Esophagus (tissue), 2 donors: ENCODE results near the gene HAP1. TPM values are rescaled to one million over a fixed set of nuclear protein-coding genes. Genes with fewer than 3 reads are reported as not detected.
"Not testable (repeated sequence)": the region's sequence is repeated elsewhere in the genome, so short reads cannot be mapped to it uniquely, and the experiment has no call there.

Experiments
- H3K27ac ChIP-seq, 2 donors: one replicate each; pipeline ENCODE4 v1.5.1; 2013; ENCODE audit warnings: low read depth in 2 of 2, mild to moderate bottlenecking in 2 of 2, inconsistent platforms in 1 of 2, low read length in 1 of 2, moderate library complexity in 1 of 2
- H3K27me3 ChIP-seq, 2 donors: one replicate each; pipeline ENCODE4 v1.6.1; 2013; ENCODE audit warnings: low read length in 2 of 2, control low read depth in 1 of 2, mild to moderate bottlenecking in 1 of 2; ENCODE audit not compliant: insufficient read depth in 2 of 2, control insufficient read depth in 1 of 2
- H3K36me3 ChIP-seq, 2 donors: one replicate each; pipeline ENCODE4 v1.6.1; 2013; ENCODE audit warnings: low read length in 1 of 2; ENCODE audit not compliant: control insufficient read depth in 2 of 2, insufficient read depth in 2 of 2
- H3K4me1 ChIP-seq, 2 donors: one replicate each; pipeline ENCODE4 v1.6.1; 2013; ENCODE audit warnings: low read length in 1 of 2; ENCODE audit not compliant: control insufficient read depth in 2 of 2, insufficient read depth in 2 of 2
- H3K4me3 ChIP-seq, 2 donors: one replicate each; pipeline ENCODE4 v1.5.1; 2013; ENCODE audit warnings: low read length in 2 of 2, mild to moderate bottlenecking in 2 of 2, low read depth in 1 of 2, moderate library complexity in 1 of 2
- H3K9me3 ChIP-seq, 2 donors: one replicate each; pipeline ENCODE4 v1.6.1; 2013; ENCODE audit warnings: mild to moderate bottlenecking in 2 of 2, low read depth in 1 of 2, low read length in 1 of 2, moderate library complexity in 1 of 2; ENCODE audit not compliant: control insufficient read depth in 2 of 2, insufficient read depth in 1 of 2
- WGBS, 2 donors: extraction: QIAGEN DNeasy Blood & Tissue Kit; methylation state at CpG; one replicate each; pipeline ENCODE4 v1.1.7; 2013; 5-methylcytosine and 5-hydroxymethylcytosine counted together
- polyA plus RNA-seq, 2 donors: library from polyadenylated mRNA; stranded (reverse); fragments of 200-250 nt; gene quantifications; one replicate each; pipeline ENCODE4 v1.2.3, GENCODE V29; 2013
- donor health status: healthy with polysubstance abuse.
- donor health status: Bipolar disorder and iron deficiency.

The HAP1 gene
- polyA plus RNA-seq, 2 donors = 0.35 to 1.4 TPM

- H3K4me3 ChIP-seq = peak overlapping the region; percentile 28 to 47
- H3K9me3 ChIP-seq = no peaks in the 10 kb centered on the region
- peaks cover 9 to 26% of the 10 kb centered on the region in 2 donors for H3K36me3 ChIP-seq
- H3K27me3 ChIP-seq = no peaks in the 10 kb centered on the region
- H3K27ac ChIP-seq = peak overlapping the region; percentile 86 to 94
- H3K4me1 ChIP-seq = peaks cover 0 to 2% of the 10 kb centered on the region in 2 donors
- 3 to 6% methylated on average over 23 of the region's 23 CpGs for WGBS, 2 donors
Observed at GRCh38 chr17:41687828-41688640, 46.4 kb downstream of the HAP1 start.

GRCh38 chr17:41686281-41686680 is 48.2 kb downstream of the HAP1 start:
- no peak overlapping the region for H3K4me3 ChIP-seq
- no peaks in the 10 kb centered on the region for H3K9me3 ChIP-seq
- H3K27me3 ChIP-seq = no peaks in the 10 kb centered on the region
- H3K27ac ChIP-seq = no peak overlapping the region
- peaks cover 0 to 2% of the 10 kb centered on the region in 2 donors for H3K4me1 ChIP-seq
- WGBS, 2 donors = 92 to 93% methylated on average over 4 of the region's 4 CpGs
- H3K36me3 ChIP-seq = peaks cover 5 to 15% of the 10 kb centered on the region in 2 donors

DNA sequence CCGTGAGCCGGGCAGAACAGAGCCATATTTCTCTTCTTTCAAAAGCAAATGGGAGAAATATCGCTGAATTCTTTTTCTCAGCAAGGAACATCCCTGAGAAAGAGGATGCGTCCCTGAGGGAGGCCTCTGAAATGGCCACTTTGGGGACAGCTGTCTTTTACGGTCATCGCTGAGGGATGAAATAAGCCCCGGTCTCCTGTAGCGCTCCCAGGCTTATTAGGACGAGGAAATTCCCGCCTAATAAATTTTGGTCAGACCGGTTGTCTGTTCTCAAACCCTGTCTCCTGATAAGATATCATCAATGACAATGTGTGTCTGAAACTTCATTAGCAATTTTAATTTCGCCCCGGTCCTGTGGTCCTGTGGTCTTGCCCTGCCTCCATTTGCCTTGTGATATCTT is 48.7 kb downstream of the HAP1 start:
- H3K27me3 ChIP-seq, H3K36me3 ChIP-seq, H3K9me3 ChIP-seq, H3K27ac ChIP-seq, H3K4me3 ChIP-seq, H3K4me1 ChIP-seq: not testable (repeated sequence)
- 93 to 94% methylated on average over 13 of the region's 13 CpGs for WGBS, 2 donors

- H3K27me3 ChIP-seq = no peaks in the 10 kb centered on the region
- no peak overlapping the region for H3K27ac ChIP-seq
- no peaks in the 10 kb centered on the region for H3K9me3 ChIP-seq
- 67 to 68% methylated on average over 4 of the region's 4 CpGs for WGBS, 2 donors
- no peaks in the 10 kb centered on the region for H3K36me3 ChIP-seq
- H3K4me1 ChIP-seq = no peaks in the 10 kb centered on the region
- no peak overlapping the region for H3K4me3 ChIP-seq
Observed at GRCh38 chr17:41684035-41684434, 50.4 kb downstream of the HAP1 start.

GRCh38 chr17:41683441-41684007 is 50.9 kb downstream of the HAP1 start:
- no peaks in the 10 kb centered on the region for H3K27me3 ChIP-seq
- no peaks in the 10 kb centered on the region for H3K36me3 ChIP-seq
- no peak overlapping the region for H3K4me3 ChIP-seq
- H3K4me1 ChIP-seq = no peaks in the 10 kb centered on the region
- 68 to 69% methylated on average over 8 of the region's 8 CpGs for WGBS, 2 donors
- H3K9me3 ChIP-seq = no peaks in the 10 kb centered on the region
- H3K27ac ChIP-seq = no peak overlapping the region

DNA sequence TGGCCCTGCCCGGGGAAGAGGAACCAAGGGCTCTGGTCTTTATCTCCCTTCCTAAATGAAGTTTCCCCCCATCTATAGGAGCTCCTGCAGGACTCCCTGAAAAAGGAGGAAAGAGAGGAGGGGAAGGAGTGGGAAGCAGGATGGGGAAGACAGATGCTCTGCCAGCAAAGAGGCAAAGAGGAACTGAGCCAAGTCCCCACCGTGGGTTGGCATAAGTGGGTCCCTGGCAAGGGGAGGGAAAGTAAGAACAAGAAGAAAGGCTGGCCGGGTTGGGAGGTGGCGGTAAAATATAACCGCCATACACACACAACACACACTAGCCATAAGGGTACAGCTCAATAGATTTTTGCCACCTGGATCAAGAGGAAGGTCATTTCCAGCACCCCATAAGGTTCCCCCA is 51.8 kb downstream of the HAP1 start:
- Histone ChIP-seq H3K9me3 (no peaks in the 10 kb centered on the region), H3K27me3 (no peaks in the 10 kb centered on the region), H3K36me3 (no peaks in the 10 kb centered on the region), H3K27ac (no peak overlapping the region), H3K4me3 (no peak overlapping the region), H3K4me1 (no peaks in the 10 kb centered on the region)
- WGBS, 2 donors = 80 to 81% methylated on average over 5 of the region's 5 CpGs

DNA sequence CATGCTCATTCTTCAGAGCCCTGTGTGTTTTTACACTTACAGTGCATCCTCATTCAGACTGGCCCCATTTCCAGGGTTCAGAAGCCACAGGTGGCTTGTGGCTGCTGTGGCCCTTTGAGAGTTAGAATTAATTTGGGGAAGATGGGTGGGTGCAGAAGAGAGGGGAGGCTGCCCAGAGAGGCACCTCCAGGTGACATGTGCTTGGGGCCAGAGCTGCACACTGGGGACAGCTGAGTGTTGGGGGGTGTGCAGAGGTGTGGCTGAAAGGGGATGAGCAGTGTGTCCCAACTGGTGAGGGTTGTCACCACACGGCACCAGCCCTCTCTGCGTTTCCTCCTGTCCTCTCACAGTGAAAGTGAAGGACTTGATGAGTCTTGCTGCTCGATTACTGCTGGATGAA is 52.7 kb downstream of the HAP1 start:
- WGBS, 2 donors = 85 to 92% methylated on average over 3 of the region's 3 CpGs
- H3K27me3 ChIP-seq = no peaks in the 10 kb centered on the region
- no peaks in the 10 kb centered on the region for H3K9me3 ChIP-seq
- H3K27ac ChIP-seq = no peak overlapping the region
- H3K4me3 ChIP-seq = no peak overlapping the region
- H3K36me3 ChIP-seq = no peaks in the 10 kb centered on the region
- no peaks in the 10 kb centered on the region for H3K4me1 ChIP-seq

GRCh38 chr17:41680426-41681040 is 53.9 kb downstream of the HAP1 start:
- no peaks in the 10 kb centered on the region for H3K36me3 ChIP-seq
- H3K27ac ChIP-seq = no peak overlapping the region

GRCh38 chr17:41679740-41680425 is 54.6 kb downstream of the HAP1 start:
- Histone ChIP-seq H3K36me3 (no peaks in the 10 kb centered on the region), H3K4me3 (no peak overlapping the region), H3K9me3 (no peaks in the 10 kb centered on the region), H3K27ac (peak overlapping the region in 1 of 2 donors; percentile 93), H3K27me3 (no peaks in the 10 kb centered on the region), H3K4me1 (no peaks in the 10 kb centered on the region)
- 79 to 86% methylated on average over 5 of the region's 5 CpGs for WGBS, 2 donors

More at GRCh38 chr17:41680426-41681040, 53.9 kb downstream of the HAP1 start:
- 84 to 87% methylated on average over 10 of the region's 10 CpGs for WGBS, 2 donors
- H3K9me3 ChIP-seq = no peaks in the 10 kb centered on the region
- H3K27me3 ChIP-seq = no peaks in the 10 kb centered on the region
- H3K4me1 ChIP-seq = no peaks in the 10 kb centered on the region
- H3K4me3 ChIP-seq = no peak overlapping the region
